WTC11 (cell line): ENCODE measurements around the gene KLHDC9. TPM values are rescaled to one million over a fixed set of nuclear protein-coding genes. Genes with fewer than 3 reads are reported as not detected.

Experiments used
- ATAC-seq: fragments of 200-7000 bp; cut with Tn5 transposase; 2 replicates; pipeline ENCODE4 v1.10.0; 2021; ENCODE audit warnings: mild to moderate bottlenecking, moderate library complexity
- CTCF ChIA-PET: fragments of 300-600 bp; sonication (Branson Sonifier 250); formaldehyde crosslinking; loops from one replicate; lab custom pipeline; 2021; ENCODE audit warnings: antibody characterized with exemption; lab: Charles Lee
- POLR2A ChIA-PET: fragments of 350-600 bp; sonication (Branson Sonifier 250); formaldehyde crosslinking; loops from one replicate; lab custom pipeline; 2021; ENCODE audit warnings: antibody characterized with exemption; lab: Charles Lee
- DNase-seq: peaks from one replicate; pipeline ENCODE4 v3.0.0; 2021; ENCODE audit warnings: low spot score
- H3K27ac Mint-ChIP-seq: 2 replicates; pipeline ENCODE4 v1.8.0; 2021; ENCODE audit warnings: mixed read lengths
- H3K27me3 Mint-ChIP-seq: 2 replicates; pipeline ENCODE4 v1.8.0; 2021; ENCODE audit warnings: low read depth, mild to moderate bottlenecking, moderate library complexity, mixed read lengths
- H3K36me3 Mint-ChIP-seq: 2 replicates; pipeline ENCODE4 v1.8.0; 2021; ENCODE audit warnings: mixed read lengths
- H3K4me1 Mint-ChIP-seq: 2 replicates; pipeline ENCODE4 v1.8.0; 2022; ENCODE audit warnings: mixed read lengths
- H3K4me3 Mint-ChIP-seq: 2 replicates; pipeline ENCODE4 v1.8.0; 2021; ENCODE audit warnings: mild to moderate bottlenecking, moderate library complexity, mixed read lengths
- H3K9me3 Mint-ChIP-seq: 2 replicates; pipeline ENCODE4 v1.8.0; 2021; ENCODE audit warnings: mixed read lengths
- CREM ChIP-seq: sonication (generic); formaldehyde crosslinking; IDR thresholded peaks from 2 replicates; pipeline ENCODE4 v1.8.1; 2022; ENCODE audit warnings: mild to moderate bottlenecking, missing genetic modification reagents, moderate library complexity
- ELF4 ChIP-seq: sonication (generic); formaldehyde crosslinking; IDR thresholded peaks from 2 replicates; pipeline ENCODE4 v1.8.1; 2022; ENCODE audit warnings: low read depth, mild to moderate bottlenecking, moderate library complexity, missing genetic modification reagents
- EMX1 ChIP-seq: fragments of 250-450 bp; sonication (Bioruptor Pico); IDR thresholded peaks from 2 replicates; pipeline ENCODE4 v1.8.0; 2021; ENCODE audit warnings: mild to moderate bottlenecking
- ESRRA ChIP-seq: sonication (generic); formaldehyde crosslinking; IDR thresholded peaks from 2 replicates; pipeline ENCODE4 v1.8.1; 2022; ENCODE audit warnings: mild to moderate bottlenecking, missing genetic modification reagents, borderline replicate concordance
- ETV6 ChIP-seq: sonication (generic); formaldehyde crosslinking; IDR thresholded peaks from 2 replicates; pipeline ENCODE4 v1.8.1; 2022; ENCODE audit warnings: mild to moderate bottlenecking, missing genetic modification reagents
- GRHL2 ChIP-seq: fragments of 250-450 bp; sonication (Bioruptor Pico); IDR thresholded peaks from 2 replicates; pipeline ENCODE4 v1.8.0; 2022; ENCODE audit warnings: mild to moderate bottlenecking, moderate library complexity; ENCODE audit not compliant: insufficient replicate concordance, severe bottlenecking
- GTF2I ChIP-seq: fragments of 250-450 bp; sonication (Bioruptor Pico); conservative IDR thresholded peaks from 2 replicates; pipeline ENCODE4 v1.4.0; 2021; ENCODE audit warnings: mild to moderate bottlenecking
- HMGA2 ChIP-seq: fragments of 250-450 bp; sonication (Bioruptor Pico); IDR thresholded peaks from 2 replicates; pipeline ENCODE4 v1.4.0; 2021; ENCODE audit warnings: mild to moderate bottlenecking, moderate library complexity
- IRF2 ChIP-seq: sonication (generic); formaldehyde crosslinking; IDR thresholded peaks from 2 replicates; pipeline ENCODE4 v1.8.0; 2022; ENCODE audit warnings: low read depth, missing genetic modification reagents, borderline replicate concordance
- MAX ChIP-seq: sonication (generic); formaldehyde crosslinking; IDR thresholded peaks from 2 replicates; pipeline ENCODE4 v1.8.0; 2022; ENCODE audit warnings: mild to moderate bottlenecking, missing genetic modification reagents
- NFATC4 ChIP-seq: fragments of 250-450 bp; sonication (Bioruptor Pico); IDR thresholded peaks from 2 replicates; pipeline ENCODE4 v1.9.0; 2021; ENCODE audit warnings: mild to moderate bottlenecking
- NFE2L1 ChIP-seq: sonication (generic); formaldehyde crosslinking; IDR thresholded peaks from 2 replicates; pipeline ENCODE4 v1.8.1; 2023; ENCODE audit warnings: missing genetic modification reagents
- RELA ChIP-seq: sonication (generic); formaldehyde crosslinking; IDR thresholded peaks from 2 replicates; pipeline ENCODE4 v1.8.1; 2022; ENCODE audit warnings: missing genetic modification reagents, mild to moderate bottlenecking, borderline replicate concordance
- RORB ChIP-seq: fragments of 250-450 bp; sonication (Bioruptor Pico); IDR thresholded peaks from 2 replicates; pipeline ENCODE4 v1.9.0; 2021; ENCODE audit warnings: mild to moderate bottlenecking
- SP1 ChIP-seq: sonication (generic); formaldehyde crosslinking; conservative IDR thresholded peaks from 2 replicates; pipeline ENCODE4 v1.8.1; 2022; ENCODE audit warnings: missing genetic modification reagents
- TP53 ChIP-seq: sonication (generic); formaldehyde crosslinking; IDR thresholded peaks from 2 replicates; pipeline ENCODE4 v1.8.1; 2023; ENCODE audit warnings: mild to moderate bottlenecking, missing genetic modification reagents
- ZNF232 ChIP-seq: sonication (generic); formaldehyde crosslinking; IDR thresholded peaks from 2 replicates; pipeline ENCODE4 v1.8.0; 2022; ENCODE audit warnings: mild to moderate bottlenecking, missing genetic modification reagents
- ZNF281 ChIP-seq: sonication (generic); formaldehyde crosslinking; IDR thresholded peaks from 2 replicates; pipeline ENCODE4 v1.8.0; 2023; ENCODE audit warnings: mild to moderate bottlenecking, missing genetic modification reagents
- ZNF317 ChIP-seq: sonication (generic); formaldehyde crosslinking; IDR thresholded peaks from 2 replicates; pipeline ENCODE4 v1.8.1; 2023; ENCODE audit warnings: low read depth, mild to moderate bottlenecking, moderate library complexity, missing genetic modification reagents, borderline replicate concordance
- ZNF512 ChIP-seq: sonication (generic); formaldehyde crosslinking; IDR thresholded peaks from 2 replicates; pipeline ENCODE4 v1.8.1; 2022; ENCODE audit warnings: missing genetic modification reagents, borderline replicate concordance
- ZNF671 ChIP-seq: fragments of 250-450 bp; sonication (Bioruptor Pico); IDR thresholded peaks from 2 replicates; pipeline ENCODE4 v1.8.0; 2021; ENCODE audit warnings: mild to moderate bottlenecking
- total RNA-seq: library from RNA; stranded (reverse); gene quantifications from 3 replicates; pipeline ENCODE4 v1.2.3, GENCODE V29; 2021
- TF ChIP-seq, protein P1 (sequence below): sonication (generic); formaldehyde crosslinking; IDR thresholded peaks from 2 replicates; pipeline ENCODE4 v1.8.0; 2023; ENCODE audit warnings: missing genetic modification reagents, mild to moderate bottlenecking, borderline replicate concordance
- TF ChIP-seq, protein P2 (sequence below): sonication (generic); formaldehyde crosslinking; IDR thresholded peaks from 2 replicates; pipeline ENCODE4 v1.8.1; 2022; ENCODE audit warnings: mild to moderate bottlenecking, missing genetic modification reagents, moderate library complexity, borderline replicate concordance
- TF ChIP-seq, protein P3 (sequence below): sonication (generic); formaldehyde crosslinking; IDR thresholded peaks from 2 replicates; pipeline ENCODE4 v1.8.0; 2023; ENCODE audit warnings: missing genetic modification reagents

Gene KLHDC9
- total RNA-seq, 1 experiment from 2014 or later = 5.8 TPM

DNA sequence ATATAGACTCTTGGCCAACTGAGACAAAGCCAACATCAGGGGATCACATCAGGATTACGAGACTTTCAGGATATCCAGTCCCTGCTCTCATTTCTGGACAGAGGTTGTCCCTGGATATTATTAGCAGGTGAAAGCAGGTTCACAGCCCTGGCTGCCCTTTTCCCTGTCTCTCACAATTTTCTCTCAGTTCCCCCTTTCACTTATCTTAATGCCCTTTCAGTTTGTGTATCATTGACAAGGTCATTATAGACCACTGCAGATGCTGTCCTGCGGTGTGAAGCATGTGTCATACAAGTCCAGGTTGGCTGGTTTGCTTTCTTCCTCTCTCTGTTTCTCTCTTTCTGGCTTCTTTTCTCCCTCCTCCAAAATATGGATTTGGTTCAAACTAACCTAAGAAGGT is 2.1 kb upstream of the KLHDC9 start:
- peaks cover 6% of the 10 kb centered on the region for H3K36me3 Mint-ChIP-seq
- CTCF ChIA-PET = interaction anchor here (0.9 to 8.2 kb wide), 5 partner anchors 10 to 142 kb away, joined by 3 to 109 read pairs (median 24); partner anchors contain the start of genes ARHGAP30, ITLN2 and PPOX
- DNase-seq = no peak
- no peaks in the 10 kb centered on the region for H3K9me3 Mint-ChIP-seq
- H3K4me3 Mint-ChIP-seq = no peak overlapping the region
- peaks cover 6% of the 10 kb centered on the region; the same call in 1 of the 2 replicates for H3K27me3 Mint-ChIP-seq
- no peak for TF ChIP-seq GRHL2 (CRISPR knock-in tag)
- no peak for TF ChIP-seq RORB
- no peak for TF ChIP-seq IRF2
- no peak for TF ChIP-seq MAX (CRISPR knock-in tag)
- TF ChIP-seq NFE2L1 (CRISPR knock-in tag) = no peak
- TF ChIP-seq SP1 = no peak
- TF ChIP-seq, all 79 proteins: peak for 0
- POLR2A ChIA-PET = no interaction called here
- Mint-ChIP-seq H3K27ac (no peak overlapping the region), H3K4me1 (peaks cover 6% of the 10 kb centered on the region)
- no peak for ATAC-seq

- peaks cover 9% of the 10 kb centered on the region for H3K36me3 Mint-ChIP-seq
- POLR2A ChIA-PET = interaction anchor here (1.6 kb wide), 1 partner anchor 51 kb away, joined by 9 read pairs; the partner anchor contains the start of gene USF1
- ATAC-seq (no peak), DNase-seq (no peak)
- no peak overlapping the region for H3K27ac Mint-ChIP-seq
- peaks cover 6% of the 10 kb centered on the region; the same call in 1 of the 2 replicates for H3K27me3 Mint-ChIP-seq
- H3K9me3 Mint-ChIP-seq = no peaks in the 10 kb centered on the region
- H3K4me3 Mint-ChIP-seq = no peak overlapping the region
- no peak for TF ChIP-seq CREM (CRISPR knock-in tag)
- TF ChIP-seq ESRRA (CRISPR knock-in tag) = no peak
- TF ChIP-seq HMGA2 (CRISPR knock-in tag) = no peak
- TF ChIP-seq GRHL2 (CRISPR knock-in tag) = no peak
- no peak for TF ChIP-seq TP53
- TF ChIP-seq, protein P1, sequence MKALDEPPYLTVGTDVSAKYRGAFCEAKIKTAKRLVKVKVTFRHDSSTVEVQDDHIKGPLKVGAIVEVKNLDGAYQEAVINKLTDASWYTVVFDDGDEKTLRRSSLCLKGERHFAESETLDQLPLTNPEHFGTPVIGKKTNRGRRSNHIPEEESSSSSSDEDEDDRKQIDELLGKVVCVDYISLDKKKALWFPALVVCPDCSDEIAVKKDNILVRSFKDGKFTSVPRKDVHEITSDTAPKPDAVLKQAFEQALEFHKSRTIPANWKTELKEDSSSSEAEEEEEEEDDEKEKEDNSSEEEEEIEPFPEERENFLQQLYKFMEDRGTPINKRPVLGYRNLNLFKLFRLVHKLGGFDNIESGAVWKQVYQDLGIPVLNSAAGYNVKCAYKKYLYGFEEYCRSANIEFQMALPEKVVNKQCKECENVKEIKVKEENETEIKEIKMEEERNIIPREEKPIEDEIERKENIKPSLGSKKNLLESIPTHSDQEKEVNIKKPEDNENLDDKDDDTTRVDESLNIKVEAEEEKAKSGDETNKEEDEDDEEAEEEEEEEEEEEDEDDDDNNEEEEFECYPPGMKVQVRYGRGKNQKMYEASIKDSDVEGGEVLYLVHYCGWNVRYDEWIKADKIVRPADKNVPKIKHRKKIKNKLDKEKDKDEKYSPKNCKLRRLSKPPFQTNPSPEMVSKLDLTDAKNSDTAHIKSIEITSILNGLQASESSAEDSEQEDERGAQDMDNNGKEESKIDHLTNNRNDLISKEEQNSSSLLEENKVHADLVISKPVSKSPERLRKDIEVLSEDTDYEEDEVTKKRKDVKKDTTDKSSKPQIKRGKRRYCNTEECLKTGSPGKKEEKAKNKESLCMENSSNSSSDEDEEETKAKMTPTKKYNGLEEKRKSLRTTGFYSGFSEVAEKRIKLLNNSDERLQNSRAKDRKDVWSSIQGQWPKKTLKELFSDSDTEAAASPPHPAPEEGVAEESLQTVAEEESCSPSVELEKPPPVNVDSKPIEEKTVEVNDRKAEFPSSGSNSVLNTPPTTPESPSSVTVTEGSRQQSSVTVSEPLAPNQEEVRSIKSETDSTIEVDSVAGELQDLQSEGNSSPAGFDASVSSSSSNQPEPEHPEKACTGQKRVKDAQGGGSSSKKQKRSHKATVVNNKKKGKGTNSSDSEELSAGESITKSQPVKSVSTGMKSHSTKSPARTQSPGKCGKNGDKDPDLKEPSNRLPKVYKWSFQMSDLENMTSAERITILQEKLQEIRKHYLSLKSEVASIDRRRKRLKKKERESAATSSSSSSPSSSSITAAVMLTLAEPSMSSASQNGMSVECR (CRISPR knock-in tag) = no peak
- TF ChIP-seq GTF2I (CRISPR knock-in tag) = no peak
- TF ChIP-seq ZNF512 (CRISPR knock-in tag) = no peak
- TF ChIP-seq ZNF281 (CRISPR knock-in tag) = no peak
- no peak for TF ChIP-seq EMX1 (CRISPR knock-in tag)
- TF ChIP-seq, protein P2, sequence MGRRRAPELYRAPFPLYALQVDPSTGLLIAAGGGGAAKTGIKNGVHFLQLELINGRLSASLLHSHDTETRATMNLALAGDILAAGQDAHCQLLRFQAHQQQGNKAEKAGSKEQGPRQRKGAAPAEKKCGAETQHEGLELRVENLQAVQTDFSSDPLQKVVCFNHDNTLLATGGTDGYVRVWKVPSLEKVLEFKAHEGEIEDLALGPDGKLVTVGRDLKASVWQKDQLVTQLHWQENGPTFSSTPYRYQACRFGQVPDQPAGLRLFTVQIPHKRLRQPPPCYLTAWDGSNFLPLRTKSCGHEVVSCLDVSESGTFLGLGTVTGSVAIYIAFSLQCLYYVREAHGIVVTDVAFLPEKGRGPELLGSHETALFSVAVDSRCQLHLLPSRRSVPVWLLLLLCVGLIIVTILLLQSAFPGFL (CRISPR knock-in tag) = no peak
- TF ChIP-seq ETV6 (CRISPR knock-in tag) = no peak
- TF ChIP-seq ELF4 (CRISPR knock-in tag) = no peak
- no peak for TF ChIP-seq ZNF671 (CRISPR knock-in tag)
- TF ChIP-seq RELA (CRISPR knock-in tag) = no peak
- TF ChIP-seq NFATC4 (CRISPR knock-in tag) = no peak
- no peak for TF ChIP-seq ZNF317
- no peak for TF ChIP-seq ZNF232 (CRISPR knock-in tag)
- TF ChIP-seq, protein P3, sequence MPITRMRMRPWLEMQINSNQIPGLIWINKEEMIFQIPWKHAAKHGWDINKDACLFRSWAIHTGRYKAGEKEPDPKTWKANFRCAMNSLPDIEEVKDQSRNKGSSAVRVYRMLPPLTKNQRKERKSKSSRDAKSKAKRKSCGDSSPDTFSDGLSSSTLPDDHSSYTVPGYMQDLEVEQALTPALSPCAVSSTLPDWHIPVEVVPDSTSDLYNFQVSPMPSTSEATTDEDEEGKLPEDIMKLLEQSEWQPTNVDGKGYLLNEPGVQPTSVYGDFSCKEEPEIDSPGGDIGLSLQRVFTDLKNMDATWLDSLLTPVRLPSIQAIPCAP (CRISPR knock-in tag) = no peak
- TF ChIP-seq, all 79 proteins: peak for 0
- peaks cover 6% of the 10 kb centered on the region for H3K4me1 Mint-ChIP-seq
- CTCF ChIA-PET = interaction anchor here (1.4 to 8.2 kb wide), 10 partner anchors 11 to 316 kb away, joined by 3 to 109 read pairs (median 14); partner anchors contain the start of genes ARHGAP30 and ITLN2
Measured at GRCh38 chr1:161096530-161096929, 1.6 kb upstream of the KLHDC9 start.
